ENCODE measurements around the gene C16orf46. TPM values are rescaled to one million over a fixed set of nuclear protein-coding genes. Genes with fewer than 3 reads are reported as not detected.

The C16orf46 gene, protein sequence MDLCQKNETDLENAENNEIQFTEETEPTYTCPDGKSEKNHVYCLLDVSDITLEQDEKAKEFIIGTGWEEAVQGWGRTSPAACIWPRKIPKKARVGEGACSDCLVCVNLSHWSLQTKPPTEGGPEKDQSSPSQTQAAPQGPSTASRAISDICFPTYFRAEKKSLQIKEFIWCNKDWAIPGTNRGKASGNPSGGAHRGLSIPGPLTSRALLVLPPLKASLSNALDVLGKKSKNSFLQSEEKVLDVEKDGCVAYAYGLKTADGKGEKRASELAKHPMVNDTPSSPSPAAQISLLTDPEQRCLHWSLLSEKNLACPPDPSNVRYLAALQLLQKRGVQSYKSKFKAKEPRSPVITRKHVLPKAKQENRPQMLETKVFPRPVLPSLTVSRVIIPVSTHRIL
- total RNA-seq: under 1 TPM; 0.08 to 0.42 TPM
- 1 to 10 TPM in 1 of 2 donors, under 1 TPM in 1; 0.47 to 1.4 TPM for polyA plus RNA-seq

DNA sequence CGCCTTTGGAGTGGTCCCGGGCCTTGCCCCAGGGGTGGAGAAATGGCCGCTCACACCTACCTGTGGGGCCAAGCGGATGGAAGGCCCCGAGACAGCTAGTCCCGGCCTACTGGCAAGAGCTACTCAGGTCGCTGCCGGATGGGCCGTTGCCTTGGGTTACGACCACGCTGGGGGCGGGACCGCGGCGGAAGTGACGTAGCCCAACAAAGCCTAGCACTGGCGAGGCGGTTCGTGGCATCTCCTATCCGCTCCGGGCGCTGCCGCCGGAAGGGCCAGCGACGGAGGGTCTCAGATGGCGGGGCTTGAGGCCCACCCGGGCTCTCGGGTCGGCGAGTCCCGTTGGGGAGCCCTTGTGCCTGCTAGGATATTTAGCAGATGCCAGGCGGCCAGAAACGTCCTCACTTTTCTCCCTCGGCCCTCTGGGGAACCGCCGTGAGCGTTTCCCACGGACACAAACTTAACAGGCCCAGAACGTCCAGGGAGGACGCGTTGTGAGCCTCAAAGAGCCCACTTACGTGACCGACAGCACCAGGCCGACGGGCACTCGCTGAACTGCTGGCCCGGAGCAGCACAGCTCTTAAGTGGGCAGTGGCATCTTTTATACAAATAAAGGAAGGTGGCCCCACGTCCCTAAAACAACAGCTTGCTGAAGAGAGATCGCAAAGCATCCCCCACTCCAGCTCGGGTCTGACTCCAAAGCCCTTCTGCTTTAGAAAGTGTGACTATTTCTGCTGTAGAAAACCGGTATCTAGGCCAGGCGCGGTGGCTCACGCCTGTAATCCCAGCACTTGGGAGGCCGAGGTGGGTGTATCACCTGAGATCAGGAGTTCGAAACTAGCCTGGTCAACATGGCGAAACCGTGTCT, at the start of gene C16orf46:
C16orf46 (minus strand) TSS at position 163 of the 865 bp plus-strand sequence. CDS start 13,283 bp downstream, outside the sequence.
- Histone ChIP-seq H3K36me3 (ENCODE audit: control insufficient read depth in 4 of 4, insufficient read depth in 3 of 4, low read depth in 1 of 4, low read length in 3 of 4) (peaks cover 0 to 1% (median 0%) of the 10 kb centered on the region in 4 donors), H3K27ac (ENCODE audit: low read depth in 1 of 2, low read length in 2 of 2) (peak within 1 kb of the TSS; percentile 78 to 95), H3K27me3 (ENCODE audit: control insufficient read depth in 4 of 4, insufficient read depth in 4 of 4, low read length in 3 of 4) (no peaks in the 10 kb centered on the region), H3K9ac (ENCODE audit: low read depth in 1 of 2, low read length in 2 of 2) (peak within 1 kb of the TSS; percentile 79 to 85), H3K4me3 (ENCODE audit: low read depth in 1 of 3, low read length in 3 of 3) (peak within 1 kb of the TSS; percentile 56 to 98 (median 74)), H3K9me3 (ENCODE audit: control insufficient read depth in 4 of 4, low read length in 3 of 4) (no peaks in the 10 kb centered on the region), H3K4me1 (ENCODE audit: control insufficient read depth in 4 of 4, insufficient read depth in 4 of 4, low read length in 3 of 4) (peaks cover 2 to 9% (median 5%) of the 10 kb centered on the region in 4 donors)
- DNase-seq (ENCODE audit: low spot score): peak; percentile 99
- peak in 1 of 2 donors; percentile 20 for TF ChIP-seq RAD21 (IDR thresholded peaks at IDR 0.05)
- peak; percentile 74 for TF ChIP-seq YY1 (IDR thresholded peaks at IDR 0.05)
- TF ChIP-seq, protein P1, sequence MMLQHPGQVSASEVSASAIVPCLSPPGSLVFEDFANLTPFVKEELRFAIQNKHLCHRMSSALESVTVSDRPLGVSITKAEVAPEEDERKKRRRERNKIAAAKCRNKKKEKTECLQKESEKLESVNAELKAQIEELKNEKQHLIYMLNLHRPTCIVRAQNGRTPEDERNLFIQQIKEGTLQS (IDR thresholded peaks at IDR 0.05): no peak
- TF ChIP-seq, protein P2, sequence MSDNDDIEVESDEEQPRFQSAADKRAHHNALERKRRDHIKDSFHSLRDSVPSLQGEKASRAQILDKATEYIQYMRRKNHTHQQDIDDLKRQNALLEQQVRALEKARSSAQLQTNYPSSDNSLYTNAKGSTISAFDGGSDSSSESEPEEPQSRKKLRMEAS (IDR thresholded peaks at IDR 0.05): no peak
- TF ChIP-seq, protein P3, sequence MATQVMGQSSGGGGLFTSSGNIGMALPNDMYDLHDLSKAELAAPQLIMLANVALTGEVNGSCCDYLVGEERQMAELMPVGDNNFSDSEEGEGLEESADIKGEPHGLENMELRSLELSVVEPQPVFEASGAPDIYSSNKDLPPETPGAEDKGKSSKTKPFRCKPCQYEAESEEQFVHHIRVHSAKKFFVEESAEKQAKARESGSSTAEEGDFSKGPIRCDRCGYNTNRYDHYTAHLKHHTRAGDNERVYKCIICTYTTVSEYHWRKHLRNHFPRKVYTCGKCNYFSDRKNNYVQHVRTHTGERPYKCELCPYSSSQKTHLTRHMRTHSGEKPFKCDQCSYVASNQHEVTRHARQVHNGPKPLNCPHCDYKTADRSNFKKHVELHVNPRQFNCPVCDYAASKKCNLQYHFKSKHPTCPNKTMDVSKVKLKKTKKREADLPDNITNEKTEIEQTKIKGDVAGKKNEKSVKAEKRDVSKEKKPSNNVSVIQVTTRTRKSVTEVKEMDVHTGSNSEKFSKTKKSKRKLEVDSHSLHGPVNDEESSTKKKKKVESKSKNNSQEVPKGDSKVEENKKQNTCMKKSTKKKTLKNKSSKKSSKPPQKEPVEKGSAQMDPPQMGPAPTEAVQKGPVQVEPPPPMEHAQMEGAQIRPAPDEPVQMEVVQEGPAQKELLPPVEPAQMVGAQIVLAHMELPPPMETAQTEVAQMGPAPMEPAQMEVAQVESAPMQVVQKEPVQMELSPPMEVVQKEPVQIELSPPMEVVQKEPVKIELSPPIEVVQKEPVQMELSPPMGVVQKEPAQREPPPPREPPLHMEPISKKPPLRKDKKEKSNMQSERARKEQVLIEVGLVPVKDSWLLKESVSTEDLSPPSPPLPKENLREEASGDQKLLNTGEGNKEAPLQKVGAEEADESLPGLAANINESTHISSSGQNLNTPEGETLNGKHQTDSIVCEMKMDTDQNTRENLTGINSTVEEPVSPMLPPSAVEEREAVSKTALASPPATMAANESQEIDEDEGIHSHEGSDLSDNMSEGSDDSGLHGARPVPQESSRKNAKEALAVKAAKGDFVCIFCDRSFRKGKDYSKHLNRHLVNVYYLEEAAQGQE (IDR thresholded peaks at IDR 0.05): no peak
- peak; percentile 42 for TF ChIP-seq SP1 (IDR thresholded peaks at IDR 0.05)
- no peak for TF ChIP-seq FOXA1 (IDR thresholded peaks at IDR 0.05)
- TF ChIP-seq ZBTB33 (IDR thresholded peaks at IDR 0.05): no peak
- TF ChIP-seq TAF1 (conservative IDR thresholded peaks at IDR 0.05): peak; percentile 44
- no peak for TF ChIP-seq CTCF (IDR thresholded peaks at IDR 0.05; ENCODE audit: low read depth, low read length, missing input control)
- TF ChIP-seq GABPA (IDR thresholded peaks at IDR 0.05 in 1 of 2, conservative IDR thresholded peaks at IDR 0.05 in 1 of 2): peak; percentile 82 to 92
- TF ChIP-seq HNF4G (IDR thresholded peaks at IDR 0.05): no peak
- no peak for TF ChIP-seq NR2F2 (IDR thresholded peaks at IDR 0.05)
- no peak for TF ChIP-seq EGR1 (IDR thresholded peaks at IDR 0.05; ENCODE audit: low read depth in 2 of 2)
- 11% methylated on average over 59 of the region's 59 CpGs for WGBS

Measured in liver (tissue), 9 donors.